H9 (cell line): ENCODE measurements around the gene PPP2R5E. TPM values are rescaled to one million over a fixed set of nuclear protein-coding genes. Genes with fewer than 3 reads are reported as not detected.

ENCODE experiments used
- DNase-seq: peaks from one replicate; pipeline ENCODE4 v3.0.0-alpha.2; 2017
- H2AFZ ChIP-seq: one replicate; pipeline ENCODE4 v1.6.1; 2013; ENCODE audit warnings: mild to moderate bottlenecking, low read length, control low read depth, moderate library complexity
- H2AK5ac ChIP-seq: 2 replicates; pipeline ENCODE4 v1.6.1; 2013; ENCODE audit warnings: low read length, control low read depth, mixed read lengths; ENCODE audit not compliant: insufficient read length
- H2BK120ac ChIP-seq: one replicate; pipeline ENCODE4 v1.6.1; 2013; ENCODE audit warnings: low read depth, mild to moderate bottlenecking, low read length, control low read depth, inconsistent platforms; ENCODE audit not compliant: poor library complexity, severe bottlenecking
- H2BK12ac ChIP-seq: 2 replicates; pipeline ENCODE4 v1.6.1; 2013; ENCODE audit warnings: low read length, control low read depth, mixed read lengths, low read depth; ENCODE audit not compliant: insufficient read length
- H2BK15ac ChIP-seq: 2 replicates; pipeline ENCODE4 v1.6.1; 2013; ENCODE audit warnings: low read depth, low read length, control low read depth
- H2BK20ac ChIP-seq: one replicate; pipeline ENCODE4 v1.6.1; 2013; ENCODE audit warnings: low read depth, mild to moderate bottlenecking, low read length, control low read depth, inconsistent platforms; ENCODE audit not compliant: poor library complexity, severe bottlenecking
- H2BK5ac ChIP-seq: 2 replicates; pipeline ENCODE4 v1.6.1; 2013; ENCODE audit warnings: low read length, control low read depth, mixed read lengths; ENCODE audit not compliant: insufficient read length
- H3K14ac ChIP-seq: 2 replicates; pipeline ENCODE4 v1.6.1; 2013; ENCODE audit warnings: low read length, control low read depth; ENCODE audit not compliant: insufficient read depth
- H3K18ac ChIP-seq: 2 replicates; pipeline ENCODE4 v1.6.1; 2013; ENCODE audit warnings: low read depth, mild to moderate bottlenecking, mixed read lengths, low read length, control low read depth; ENCODE audit not compliant: insufficient read length
- H3K23ac ChIP-seq: 2 replicates; pipeline ENCODE4 v1.6.1; 2013; ENCODE audit warnings: low read length, control low read depth, mixed read lengths, low read depth; ENCODE audit not compliant: insufficient read length
- H3K23me2 ChIP-seq: 2 replicates; pipeline ENCODE4 v1.6.1; 2013; ENCODE audit warnings: low read depth, mild to moderate bottlenecking, mixed read lengths, low read length, control low read depth; ENCODE audit not compliant: insufficient read length, poor library complexity, severe bottlenecking
- H3K27ac ChIP-seq: 2 replicates; pipeline ENCODE4 v1.5.1; 2013; ENCODE audit warnings: low read length, control low read depth, mixed read lengths, low read depth; ENCODE audit not compliant: insufficient read length
- H3K27me3 ChIP-seq: 2 replicates; pipeline ENCODE4 v1.6.1; 2013; ENCODE audit warnings: low read length, control low read depth, inconsistent platforms; ENCODE audit not compliant: insufficient read depth
- H3K4ac ChIP-seq: 2 replicates; pipeline ENCODE4 v1.6.1; 2013; ENCODE audit warnings: low read depth, mild to moderate bottlenecking, control low read depth, inconsistent platforms, low read length, moderate library complexity
- H3K4me1 ChIP-seq: 2 replicates; pipeline ENCODE4 v1.6.1; 2013; ENCODE audit warnings: low read length, control low read depth, inconsistent platforms; ENCODE audit not compliant: insufficient read depth
- H3K4me2 ChIP-seq: 2 replicates; pipeline ENCODE4 v1.6.1; 2013; ENCODE audit warnings: low read length, control low read depth, mixed read lengths; ENCODE audit not compliant: insufficient read length, insufficient read depth
- H3K56ac ChIP-seq: 2 replicates; pipeline ENCODE4 v1.6.1; 2013; ENCODE audit warnings: low read depth, mild to moderate bottlenecking, mixed read lengths, low read length, control low read depth; ENCODE audit not compliant: insufficient read length
- H3K79me1 ChIP-seq: 2 replicates; pipeline ENCODE4 v1.6.1; 2013; ENCODE audit warnings: low read depth, mild to moderate bottlenecking, moderate library complexity, low read length, control low read depth, inconsistent platforms; ENCODE audit not compliant: insufficient read depth, poor library complexity, severe bottlenecking
- H3K79me2 ChIP-seq: 2 replicates; pipeline ENCODE4 v1.6.1; 2013; ENCODE audit warnings: low read length, control low read depth, inconsistent platforms; ENCODE audit not compliant: insufficient read depth
- H3K9ac ChIP-seq: 2 replicates; pipeline ENCODE4 v1.6.1; 2013; ENCODE audit warnings: low read length, control low read depth, mixed read lengths; ENCODE audit not compliant: insufficient read length; ENCODE audit errors: extremely low read depth
- H3K9me3 ChIP-seq: one replicate; pipeline ENCODE4 v1.6.1; 2013; ENCODE audit warnings: low read depth, low read length, inconsistent platforms; ENCODE audit not compliant: control insufficient read depth
- H3T11ph ChIP-seq: one replicate; pipeline ENCODE4 v1.6.1; 2013; ENCODE audit warnings: mild to moderate bottlenecking, low read length, control low read depth, inconsistent platforms
- H4K20me1 ChIP-seq: one replicate; pipeline ENCODE4 v1.6.1; 2013; ENCODE audit not compliant: control insufficient read depth, insufficient read length, insufficient read depth
- H4K5ac ChIP-seq: 2 replicates; pipeline ENCODE4 v1.6.1; 2013; ENCODE audit warnings: low read depth, mild to moderate bottlenecking, mixed read lengths, low read length, control low read depth; ENCODE audit not compliant: insufficient read length
- H4K8ac ChIP-seq: replicated peaks from 2 replicates; pipeline ENCODE4 v1.6.1; 2013; ENCODE audit warnings: low read length, control low read depth, mixed read lengths, low read depth; ENCODE audit not compliant: insufficient read length
- H4K91ac ChIP-seq: 2 replicates; pipeline ENCODE4 v1.6.1; 2013; ENCODE audit warnings: low read depth, mild to moderate bottlenecking, moderate library complexity, mixed read lengths, low read length, control low read depth; ENCODE audit not compliant: insufficient read length
- H3K27ac Mint-ChIP-seq, 3 experiments: 2 replicates in 2 of 3; 3 replicates in 1 of 3; pipeline ENCODE4 v1.8.0; 2020 to 2021; ENCODE audit warnings: mixed read lengths in 3 of 3, mild to moderate bottlenecking in 1 of 3, moderate library complexity in 1 of 3
- H3K27me3 Mint-ChIP-seq: 2 replicates; pipeline ENCODE4 v1.8.0; 2021; ENCODE audit warnings: low read depth, mild to moderate bottlenecking, moderate library complexity, mixed read lengths
- H3K36me3 Mint-ChIP-seq, 3 experiments: 2 replicates in 2 of 3; 3 replicates in 1 of 3; pipeline ENCODE4 v1.8.0; 2020 to 2021; ENCODE audit warnings: low read depth in 3 of 3, mixed read lengths in 3 of 3; ENCODE audit not compliant: insufficient read depth in 1 of 3
- H3K4me1 Mint-ChIP-seq, 2 experiments: 2 replicates each; pipeline ENCODE4 v1.8.0; 2020; ENCODE audit warnings: mixed read lengths in 2 of 2
- H3K4me3 Mint-ChIP-seq, 2 experiments: 2 replicates in 1 of 2; 3 replicates in 1 of 2; pipeline ENCODE4 v1.8.0; 2020 to 2021; ENCODE audit warnings: mild to moderate bottlenecking in 2 of 2, mixed read lengths in 2 of 2, moderate library complexity in 1 of 2
- H3K9me3 Mint-ChIP-seq, 2 experiments: 2 replicates in 1 of 2; 3 replicates in 1 of 2; pipeline ENCODE4 v1.8.0; 2020; ENCODE audit warnings: mild to moderate bottlenecking in 2 of 2, mixed read lengths in 2 of 2, moderate library complexity in 1 of 2
- WGBS: extraction: QIAGEN DNeasy Blood & Tissue Kit; methylation state at CpG from one replicate; pipeline ENCODE4 v1.1.7; 2013; ENCODE audit warnings: missing lambda C conversion rate, low lambda C conversion rate, mixed read lengths; ENCODE audit not compliant: insufficient read length; ENCODE audit errors: extremely low coverage; 5-methylcytosine and 5-hydroxymethylcytosine counted together
- total RNA-seq: library from RNA; stranded (reverse); gene quantifications from 2 replicates; pipeline ENCODE4 v1.2.1, GENCODE V29; 2021
- TF ChIP-seq, protein P1 (sequence below): fragments of 200-600 bp; sonication (generic); conservative IDR thresholded peaks from 3 replicates; pipeline ENCODE4 v1.8.0; 2021; ENCODE audit warnings: antibody characterized with exemption, mild to moderate bottlenecking

The PPP2R5E gene
- total RNA-seq, 1 experiment from 2014 or later, result 65.8 TPM

DNA sequence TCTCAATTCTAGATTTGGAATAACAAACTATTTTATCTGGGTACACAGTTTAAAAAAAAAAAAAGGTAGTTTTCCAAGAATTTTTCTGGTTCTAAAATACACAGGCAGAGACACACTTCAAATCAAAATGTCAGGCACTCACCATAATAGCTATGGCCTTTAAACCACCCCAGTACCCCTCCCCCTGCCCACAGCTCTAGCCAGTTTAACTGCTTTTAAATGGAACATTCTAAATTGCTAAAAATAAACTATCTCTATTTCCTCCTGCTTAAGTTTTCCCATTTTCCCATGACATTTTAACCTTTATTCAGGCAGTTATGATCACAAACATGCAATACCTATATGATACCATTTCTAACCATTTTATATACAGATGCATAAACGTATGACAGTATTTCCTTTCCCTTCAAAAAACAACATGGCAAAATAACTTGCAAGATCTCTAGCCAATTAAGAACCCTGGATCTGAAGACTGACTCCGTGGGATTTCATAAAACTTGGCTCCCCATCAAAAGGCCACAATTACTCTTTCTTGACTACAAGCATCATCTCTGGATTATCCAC lies 46.3 kb downstream of the PPP2R5E start:
- no peak overlapping the region for H3K18ac ChIP-seq
- WGBS, result no CpG with 5 or more reads among the region's 2 CpGs
- H3K36me3 Mint-ChIP-seq, result peaks cover 0 to 6% (median 0%) of the 10 kb centered on the region in 3 experiments; a peak in 2 of 7 replicates
- peaks cover 2% of the 10 kb centered on the region; the same call in 1 of the 2 replicates for H3K79me2 ChIP-seq
- peaks cover 19 to 21% of the 10 kb centered on the region in 2 experiments for H3K4me1 Mint-ChIP-seq
- no peak overlapping the region for H2BK120ac ChIP-seq
- H3T11ph ChIP-seq, result no peak overlapping the region
- H3K4ac ChIP-seq, result no peak overlapping the region
- H4K20me1 ChIP-seq, result no peaks in the 10 kb centered on the region
- H2BK15ac ChIP-seq, result no peak overlapping the region
- no peak overlapping the region for H4K91ac ChIP-seq
- no peak overlapping the region for H2BK12ac ChIP-seq
- no peak overlapping the region; a peak in 1 of 7 replicates for H3K27ac Mint-ChIP-seq
- no peaks in the 10 kb centered on the region for H3K9me3 ChIP-seq
- H2AFZ ChIP-seq, result no peak overlapping the region
- H3K4me3 Mint-ChIP-seq, result no peak overlapping the region; a peak in 1 of 5 replicates
- no peak overlapping the region for H4K8ac ChIP-seq
- TF ChIP-seq, protein P1, sequence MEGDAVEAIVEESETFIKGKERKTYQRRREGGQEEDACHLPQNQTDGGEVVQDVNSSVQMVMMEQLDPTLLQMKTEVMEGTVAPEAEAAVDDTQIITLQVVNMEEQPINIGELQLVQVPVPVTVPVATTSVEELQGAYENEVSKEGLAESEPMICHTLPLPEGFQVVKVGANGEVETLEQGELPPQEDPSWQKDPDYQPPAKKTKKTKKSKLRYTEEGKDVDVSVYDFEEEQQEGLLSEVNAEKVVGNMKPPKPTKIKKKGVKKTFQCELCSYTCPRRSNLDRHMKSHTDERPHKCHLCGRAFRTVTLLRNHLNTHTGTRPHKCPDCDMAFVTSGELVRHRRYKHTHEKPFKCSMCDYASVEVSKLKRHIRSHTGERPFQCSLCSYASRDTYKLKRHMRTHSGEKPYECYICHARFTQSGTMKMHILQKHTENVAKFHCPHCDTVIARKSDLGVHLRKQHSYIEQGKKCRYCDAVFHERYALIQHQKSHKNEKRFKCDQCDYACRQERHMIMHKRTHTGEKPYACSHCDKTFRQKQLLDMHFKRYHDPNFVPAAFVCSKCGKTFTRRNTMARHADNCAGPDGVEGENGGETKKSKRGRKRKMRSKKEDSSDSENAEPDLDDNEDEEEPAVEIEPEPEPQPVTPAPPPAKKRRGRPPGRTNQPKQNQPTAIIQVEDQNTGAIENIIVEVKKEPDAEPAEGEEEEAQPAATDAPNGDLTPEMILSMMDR, result no peak
- no peaks in the 10 kb centered on the region for H3K23me2 ChIP-seq
- H3K27ac ChIP-seq, result no peak overlapping the region
- no peak overlapping the region for H3K56ac ChIP-seq
- no peaks in the 10 kb centered on the region for H3K4me1 ChIP-seq
- H3K4me2 ChIP-seq, result no peak overlapping the region
- no peak overlapping the region for H2AK5ac ChIP-seq
- no peak overlapping the region for H2BK5ac ChIP-seq
- no peaks in the 10 kb centered on the region for H3K27me3 Mint-ChIP-seq
- no peak overlapping the region for H3K23ac ChIP-seq
- H4K5ac ChIP-seq, result no peak overlapping the region
- H3K9me3 Mint-ChIP-seq, result no peaks in the 10 kb centered on the region
- DNase-seq, result no peak
- H2BK20ac ChIP-seq, result no peak overlapping the region
- H3K27me3 ChIP-seq, result no peaks in the 10 kb centered on the region
- H3K14ac ChIP-seq, result no peak overlapping the region
- peaks cover 15% of the 10 kb centered on the region for H3K79me1 ChIP-seq
- H3K9ac ChIP-seq, result no peak overlapping the region
